HEK293 (cell line): ENCODE data around the gene PRMT7.

Source experiments
- CTCF ChIA-PET: fragments of 350-600 bp; formaldehyde crosslinking; extraction: SDS; loops from one replicate; lab custom pipeline; 2021; ENCODE audit warnings: antibody characterized with exemption; lab: Yijun Ruan, JAX
- POLR2A ChIA-PET: fragments of 300-600 bp; formaldehyde crosslinking; extraction: SDS; loops from one replicate; lab custom pipeline; 2020; ENCODE audit warnings: antibody characterized with exemption, inconsistent platforms; lab: Yijun Ruan, JAX
- H3K27ac ChIP-seq: fragments of 200-500 bp; sonication (Bioruptor generic); 2 replicates; pipeline ENCODE4 v1.5.1; 2014; ENCODE audit warnings: low read depth, low read length, control low read depth, inconsistent platforms; ENCODE audit errors: extremely low read depth
- H3K36me3 ChIP-seq, 2 experiments: fragments of 200-500 bp in 1 of 2; sonication (Bioruptor generic) in 1 of 2; 1 replicate in 1 of 2; 2 replicates in 1 of 2; pipeline ENCODE4 v1.5.1; 2014 to 2017; ENCODE audit warnings: inconsistent platforms in 2 of 2, low read length in 2 of 2; ENCODE audit not compliant: control insufficient read depth in 2 of 2, insufficient read depth in 1 of 2
- H3K4me1 ChIP-seq: fragments of 200-500 bp; sonication (Bioruptor generic); 2 replicates; pipeline ENCODE4 v1.5.1; 2014; ENCODE audit warnings: mild to moderate bottlenecking, low read length, inconsistent platforms; ENCODE audit not compliant: control insufficient read depth, insufficient read depth
- H3K4me3 ChIP-seq: 2 replicates; pipeline ENCODE4 v1.5.1; 2011; ENCODE audit warnings: low read depth, mild to moderate bottlenecking, control low read depth, low read length, moderate library complexity
- H3K9me3 ChIP-seq: fragments of 200-500 bp; sonication (Bioruptor generic); 2 replicates; pipeline ENCODE4 v1.5.1; 2014; ENCODE audit warnings: low read depth, low read length, inconsistent platforms; ENCODE audit not compliant: control insufficient read depth, insufficient read depth
- FEZF1 ChIP-seq: fragments of 450-650 bp; formaldehyde crosslinking; IDR thresholded peaks from 2 replicates; pipeline ENCODE4 v1.5.1; 2016; ENCODE audit warnings: missing biosample characterization, missing genetic modification characterization
- GLI2 ChIP-seq: fragments of 450-650 bp; formaldehyde crosslinking; IDR thresholded peaks from 2 replicates; pipeline ENCODE4; 2017; ENCODE audit warnings: missing biosample characterization, missing genetic modification characterization, low read depth, borderline replicate concordance
- HOXC10 ChIP-seq: sonication (generic); formaldehyde crosslinking; IDR thresholded peaks from 2 replicates; pipeline ENCODE4 v1.8.1; 2023; ENCODE audit warnings: mild to moderate bottlenecking, missing genetic modification reagents
- HOXD13 ChIP-seq: sonication (generic); formaldehyde crosslinking; IDR thresholded peaks from 2 replicates; pipeline ENCODE4 v1.8.0; 2022; ENCODE audit warnings: missing genetic modification reagents, borderline replicate concordance
- MZF1 ChIP-seq: fragments of 450-650 bp; formaldehyde crosslinking; IDR thresholded peaks from 2 replicates; pipeline ENCODE4 v1.5.1; 2017; ENCODE audit warnings: missing biosample characterization, missing genetic modification characterization, borderline replicate concordance
- OVOL3 ChIP-seq: fragments of 450-650 bp; formaldehyde crosslinking; IDR thresholded peaks from 2 replicates; pipeline ENCODE4 v1.5.1; 2016; ENCODE audit warnings: missing biosample characterization, missing genetic modification characterization
- REPIN1 ChIP-seq: fragments of 450-650 bp; formaldehyde crosslinking; IDR thresholded peaks from 2 replicates; pipeline ENCODE4 v1.5.1; 2017; ENCODE audit warnings: missing biosample characterization, missing genetic modification characterization, low read depth
- SETDB1 ChIP-seq: IDR thresholded peaks from one replicate; pipeline ENCODE4 v1.6.1; 2017; ENCODE audit warnings: mild to moderate bottlenecking, low read length, moderate library complexity, mixed read lengths; ENCODE audit not compliant: insufficient read length
- SP3 ChIP-seq: fragments of 450-650 bp; formaldehyde crosslinking; IDR thresholded peaks from 2 replicates; pipeline ENCODE4 v1.5.1; 2016; ENCODE audit warnings: missing biosample characterization, missing genetic modification characterization
- ZFP69B ChIP-seq: fragments of 450-650 bp; formaldehyde crosslinking; IDR thresholded peaks from 2 replicates; pipeline ENCODE4 v1.5.1; 2016; ENCODE audit warnings: missing biosample characterization, missing genetic modification characterization
- ZIC2 ChIP-seq: fragments of 450-650 bp; formaldehyde crosslinking; IDR thresholded peaks from 2 replicates; pipeline ENCODE4 v1.5.1; 2016; ENCODE audit warnings: missing biosample characterization, missing genetic modification characterization
- ZNF114 ChIP-seq: fragments of 450-650 bp; formaldehyde crosslinking; IDR thresholded peaks from 2 replicates; pipeline ENCODE4 v1.5.0; 2017; ENCODE audit warnings: missing biosample characterization, missing genetic modification characterization
- ZNF133 ChIP-seq: fragments of 450-650 bp; formaldehyde crosslinking; IDR thresholded peaks from 2 replicates; pipeline ENCODE4 v1.5.1; 2016; ENCODE audit warnings: missing biosample characterization, missing genetic modification characterization
- ZNF138 ChIP-seq: fragments of 450-650 bp; formaldehyde crosslinking; IDR thresholded peaks from 2 replicates; pipeline ENCODE4 v1.5.1; 2016; ENCODE audit warnings: missing biosample characterization, missing genetic modification characterization, borderline replicate concordance
- ZNF146 ChIP-seq: fragments of 450-650 bp; formaldehyde crosslinking; IDR thresholded peaks from 2 replicates; pipeline ENCODE4 v1.5.1; 2016; ENCODE audit warnings: missing biosample characterization, missing genetic modification characterization
- ZNF184 ChIP-seq: fragments of 450-650 bp; IDR thresholded peaks from 2 replicates; pipeline ENCODE4 v1.5.1; 2018; ENCODE audit warnings: missing biosample characterization, mild to moderate bottlenecking, missing genetic modification characterization
- ZNF2 ChIP-seq: fragments of 450-650 bp; formaldehyde crosslinking; IDR thresholded peaks from 2 replicates; pipeline ENCODE4 v1.5.1; 2016; ENCODE audit warnings: missing biosample characterization, missing genetic modification characterization
- ZNF223 ChIP-seq: fragments of 450-650 bp; formaldehyde crosslinking; IDR thresholded peaks from 2 replicates; pipeline ENCODE4 v1.5.1; 2016; ENCODE audit warnings: missing biosample characterization, missing genetic modification characterization
- ZNF239 ChIP-seq: fragments of 450-650 bp; formaldehyde crosslinking; IDR thresholded peaks from 2 replicates; pipeline ENCODE4 v1.5.1; 2016; ENCODE audit warnings: missing biosample characterization, missing genetic modification characterization
- ZNF292 ChIP-seq: fragments of 450-650 bp; formaldehyde crosslinking; IDR thresholded peaks from 2 replicates; pipeline ENCODE4 v1.5.1; 2016; ENCODE audit warnings: low read depth, missing biosample characterization, missing genetic modification characterization, borderline replicate concordance
- ZNF354C ChIP-seq: fragments of 450-650 bp; formaldehyde crosslinking; IDR thresholded peaks from 2 replicates; pipeline ENCODE4 v1.5.1; 2016; ENCODE audit warnings: missing biosample characterization, missing genetic modification characterization, low read depth, borderline replicate concordance
- ZNF48 ChIP-seq: fragments of 450-650 bp; formaldehyde crosslinking; IDR thresholded peaks from 2 replicates; pipeline ENCODE4 v1.5.1; 2016; ENCODE audit warnings: missing biosample characterization, missing genetic modification characterization
- ZNF654 ChIP-seq: fragments of 450-650 bp; formaldehyde crosslinking; IDR thresholded peaks from 2 replicates; pipeline ENCODE4 v1.5.1; 2016; ENCODE audit warnings: low read depth, missing biosample characterization, missing genetic modification characterization
- ZNF670 ChIP-seq: fragments of 450-650 bp; formaldehyde crosslinking; IDR thresholded peaks from 2 replicates; pipeline ENCODE4 v1.5.1; 2016; ENCODE audit warnings: missing biosample characterization, missing genetic modification characterization, low read depth
- ZNF837 ChIP-seq: fragments of 450-650 bp; formaldehyde crosslinking; IDR thresholded peaks from 2 replicates; pipeline ENCODE4 v1.5.1; 2016; ENCODE audit warnings: missing biosample characterization, missing genetic modification characterization
- TF ChIP-seq, protein P1 (sequence below): fragments of 450-650 bp; formaldehyde crosslinking; IDR thresholded peaks from 2 replicates; pipeline ENCODE4 v1.5.1; 2016; ENCODE audit warnings: missing biosample characterization, missing genetic modification characterization
- TF ChIP-seq, protein P2 (sequence below): fragments of 450-650 bp; formaldehyde crosslinking; IDR thresholded peaks from 2 replicates; pipeline ENCODE4 v1.5.1; 2016; ENCODE audit warnings: missing biosample characterization, missing genetic modification characterization
- TF ChIP-seq, protein P3 (sequence below): IDR thresholded peaks from 2 replicates; pipeline ENCODE4 v1.6.1; 2011; ENCODE audit warnings: mild to moderate bottlenecking, low read depth, low read length, borderline replicate concordance

Gene PRMT7

DNA sequence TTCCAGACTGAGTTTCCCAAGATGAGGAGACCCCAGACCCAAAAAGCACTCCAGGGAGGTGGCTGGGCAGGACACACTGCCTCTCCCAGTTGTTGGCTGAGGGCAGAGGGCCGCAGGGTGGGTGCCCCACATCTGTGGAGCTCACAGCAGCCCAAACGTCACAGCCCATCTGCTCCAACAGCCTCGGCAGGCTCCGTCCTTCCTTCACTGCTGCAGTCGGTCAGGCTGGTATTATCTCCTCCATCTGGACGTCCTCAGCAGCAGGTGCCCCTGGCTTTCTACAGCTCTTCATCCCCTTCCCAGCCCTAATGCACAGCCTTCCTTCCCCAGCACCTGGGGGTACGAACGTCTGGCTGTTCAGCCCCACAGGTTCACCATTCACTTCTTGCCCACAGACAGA, 55.2 kb downstream of the PRMT7 start:
- Histone ChIP-seq H3K4me1 (no peaks in the 10 kb centered on the region), H3K4me3 (no peak overlapping the region), H3K9me3 (no peaks in the 10 kb centered on the region), H3K36me3 (no peaks in the 10 kb centered on the region), H3K27ac (no peak overlapping the region)
- TF ChIP-seq ZNF48 (tag by site-specific recombination) (no peak), ZNF239 (tag by site-specific recombination) (no peak)
- POLR2A ChIA-PET, result interaction anchor here (0.7 kb wide), 1 partner anchor 420 kb away, joined by 3 read pairs; no protein-coding TSS in a partner anchor
- CTCF ChIA-PET, result interaction anchor here (0.7 to 1.5 kb wide), 8 partner anchors 10 to 161 kb away, joined by 3 to 5 read pairs (median 4); no protein-coding TSS in a partner anchor

DNA sequence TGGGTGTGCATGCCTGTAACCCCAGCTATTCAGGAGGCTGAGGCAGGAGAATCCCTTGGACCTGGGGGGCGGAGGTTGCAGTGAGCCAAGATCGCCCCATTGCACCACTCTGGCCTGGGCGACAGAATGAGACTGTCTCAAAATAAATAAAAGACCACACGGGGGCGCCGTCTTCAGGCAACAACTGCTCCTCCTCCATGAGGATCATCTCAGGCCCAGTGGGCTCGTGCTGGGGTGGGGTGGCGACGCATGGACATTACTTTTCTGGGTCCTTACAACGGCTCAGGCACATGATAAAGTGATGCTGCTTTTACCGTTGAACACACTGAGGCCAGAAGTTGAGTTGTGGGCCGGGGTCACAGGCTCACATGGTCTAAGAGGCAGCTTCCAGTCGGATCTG, 56.2 kb downstream of the PRMT7 start:
- H3K27ac ChIP-seq, result no peak overlapping the region
- ChIA-PET CTCF (interaction anchor here (0.6 to 1.9 kb wide), 10 partner anchors 9 to 151 kb away, joined by 3 to 6 read pairs (median 4); no protein-coding TSS in a partner anchor), POLR2A (interaction anchor here (0.7 kb wide), 1 partner anchor 419 kb away, joined by 3 read pairs; no protein-coding TSS in a partner anchor)
- H3K9me3 ChIP-seq, result no peaks in the 10 kb centered on the region
- no peaks in the 10 kb centered on the region for H3K4me1 ChIP-seq
- no peaks in the 10 kb centered on the region for H3K36me3 ChIP-seq
- no peak overlapping the region for H3K4me3 ChIP-seq
- no peak for TF ChIP-seq SETDB1
- TF ChIP-seq ZNF184 (tag by site-specific recombination), result no peak
- TF ChIP-seq ZNF223 (tag by site-specific recombination), result no peak
- TF ChIP-seq, protein P1, sequence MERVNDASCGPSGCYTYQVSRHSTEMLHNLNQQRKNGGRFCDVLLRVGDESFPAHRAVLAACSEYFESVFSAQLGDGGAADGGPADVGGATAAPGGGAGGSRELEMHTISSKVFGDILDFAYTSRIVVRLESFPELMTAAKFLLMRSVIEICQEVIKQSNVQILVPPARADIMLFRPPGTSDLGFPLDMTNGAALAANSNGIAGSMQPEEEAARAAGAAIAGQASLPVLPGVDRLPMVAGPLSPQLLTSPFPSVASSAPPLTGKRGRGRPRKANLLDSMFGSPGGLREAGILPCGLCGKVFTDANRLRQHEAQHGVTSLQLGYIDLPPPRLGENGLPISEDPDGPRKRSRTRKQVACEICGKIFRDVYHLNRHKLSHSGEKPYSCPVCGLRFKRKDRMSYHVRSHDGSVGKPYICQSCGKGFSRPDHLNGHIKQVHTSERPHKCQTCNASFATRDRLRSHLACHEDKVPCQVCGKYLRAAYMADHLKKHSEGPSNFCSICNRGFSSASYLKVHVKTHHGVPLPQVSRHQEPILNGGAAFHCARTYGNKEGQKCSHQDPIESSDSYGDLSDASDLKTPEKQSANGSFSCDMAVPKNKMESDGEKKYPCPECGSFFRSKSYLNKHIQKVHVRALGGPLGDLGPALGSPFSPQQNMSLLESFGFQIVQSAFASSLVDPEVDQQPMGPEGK (tag by site-specific recombination), result 0 out of 2 replicates have a peak, but pooled peaks have one; percentile 17
- TF ChIP-seq, protein P2, sequence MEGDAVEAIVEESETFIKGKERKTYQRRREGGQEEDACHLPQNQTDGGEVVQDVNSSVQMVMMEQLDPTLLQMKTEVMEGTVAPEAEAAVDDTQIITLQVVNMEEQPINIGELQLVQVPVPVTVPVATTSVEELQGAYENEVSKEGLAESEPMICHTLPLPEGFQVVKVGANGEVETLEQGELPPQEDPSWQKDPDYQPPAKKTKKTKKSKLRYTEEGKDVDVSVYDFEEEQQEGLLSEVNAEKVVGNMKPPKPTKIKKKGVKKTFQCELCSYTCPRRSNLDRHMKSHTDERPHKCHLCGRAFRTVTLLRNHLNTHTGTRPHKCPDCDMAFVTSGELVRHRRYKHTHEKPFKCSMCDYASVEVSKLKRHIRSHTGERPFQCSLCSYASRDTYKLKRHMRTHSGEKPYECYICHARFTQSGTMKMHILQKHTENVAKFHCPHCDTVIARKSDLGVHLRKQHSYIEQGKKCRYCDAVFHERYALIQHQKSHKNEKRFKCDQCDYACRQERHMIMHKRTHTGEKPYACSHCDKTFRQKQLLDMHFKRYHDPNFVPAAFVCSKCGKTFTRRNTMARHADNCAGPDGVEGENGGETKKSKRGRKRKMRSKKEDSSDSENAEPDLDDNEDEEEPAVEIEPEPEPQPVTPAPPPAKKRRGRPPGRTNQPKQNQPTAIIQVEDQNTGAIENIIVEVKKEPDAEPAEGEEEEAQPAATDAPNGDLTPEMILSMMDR (tag by site-specific recombination), result peak; percentile 47
- peak; percentile 37; the same call in 1 of the 2 replicates for TF ChIP-seq ZNF654
- TF ChIP-seq GLI2, result no peak
- TF ChIP-seq ZNF354C (tag by site-specific recombination), result no peak
- no peak for TF ChIP-seq OVOL3 (tag by site-specific recombination)
- no peak for TF ChIP-seq ZNF292 (tag by site-specific recombination)
- TF ChIP-seq REPIN1 (tag by site-specific recombination), result no peak
- TF ChIP-seq ZNF133 (tag by site-specific recombination), result no peak
- 0 out of 2 replicates have a peak, but pooled peaks have one; percentile 33 for TF ChIP-seq ZNF2 (tag by site-specific recombination)
- TF ChIP-seq ZNF837 (tag by site-specific recombination), result no peak

DNA sequence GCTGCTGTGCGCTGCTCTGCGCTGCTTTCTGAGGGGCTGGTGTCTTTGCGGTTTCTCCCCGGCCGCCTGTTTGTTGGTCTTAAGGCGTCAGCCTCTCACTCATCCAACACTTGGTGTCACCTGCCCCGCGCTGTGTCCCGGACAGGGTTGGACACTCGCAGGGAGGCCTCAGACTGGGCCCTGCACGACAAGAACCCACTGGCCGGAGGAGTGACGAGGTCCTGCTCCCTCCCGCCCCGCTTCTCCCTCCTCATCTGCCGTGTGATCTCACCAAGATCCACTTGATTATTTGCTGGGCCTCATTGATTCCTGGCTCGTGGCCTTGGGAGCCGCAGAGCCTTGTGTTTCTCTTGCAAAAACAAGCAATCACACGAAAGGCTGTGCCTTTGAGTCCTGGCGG, 56.6 kb downstream of the PRMT7 start:
- TF ChIP-seq SP3 (tag by site-specific recombination), result no peak
- no peak for TF ChIP-seq HOXC10
- TF ChIP-seq ZNF670 (tag by site-specific recombination), result no peak
- TF ChIP-seq, protein P3, sequence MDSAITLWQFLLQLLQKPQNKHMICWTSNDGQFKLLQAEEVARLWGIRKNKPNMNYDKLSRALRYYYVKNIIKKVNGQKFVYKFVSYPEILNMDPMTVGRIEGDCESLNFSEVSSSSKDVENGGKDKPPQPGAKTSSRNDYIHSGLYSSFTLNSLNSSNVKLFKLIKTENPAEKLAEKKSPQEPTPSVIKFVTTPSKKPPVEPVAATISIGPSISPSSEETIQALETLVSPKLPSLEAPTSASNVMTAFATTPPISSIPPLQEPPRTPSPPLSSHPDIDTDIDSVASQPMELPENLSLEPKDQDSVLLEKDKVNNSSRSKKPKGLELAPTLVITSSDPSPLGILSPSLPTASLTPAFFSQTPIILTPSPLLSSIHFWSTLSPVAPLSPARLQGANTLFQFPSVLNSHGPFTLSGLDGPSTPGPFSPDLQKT, result no peak
- no peak for TF ChIP-seq ZNF114 (tag by site-specific recombination)
- TF ChIP-seq ZNF146 (tag by site-specific recombination), result no peak
- no peak for TF ChIP-seq ZIC2 (tag by site-specific recombination)
- no peak for TF ChIP-seq MZF1 (tag by site-specific recombination)
- TF ChIP-seq ZFP69B (tag by site-specific recombination), result no peak
- no peak for TF ChIP-seq HOXD13 (CRISPR knock-in tag)
- no peak for TF ChIP-seq FEZF1 (tag by site-specific recombination)
- no peak for TF ChIP-seq ZNF138 (tag by site-specific recombination)
- CTCF ChIA-PET, result interaction anchor here (1.1 to 1.9 kb wide), 4 partner anchors 10 to 33 kb away, joined by 3 to 6 read pairs (median 4); no protein-coding TSS in a partner anchor
- H3K4me1 ChIP-seq, result no peaks in the 10 kb centered on the region
- POLR2A ChIA-PET, result no interaction called here
- H3K27ac ChIP-seq, result no peak overlapping the region
- H3K4me3 ChIP-seq, result no peak overlapping the region
- no peaks in the 10 kb centered on the region for H3K36me3 ChIP-seq
- no peaks in the 10 kb centered on the region for H3K9me3 ChIP-seq
